ENCODE results near the gene RPS21. TPM values are rescaled to one million over a fixed set of nuclear protein-coding genes. Genes with fewer than 3 reads are reported as not detected.

RPS21 gene
- total and polyA plus RNA-seq, 2 of the 13 experiments (the other 11 are each of a cell fraction or from before 2014, with no cell fraction given) = 2,647 to 11,063 TPM

DNA sequence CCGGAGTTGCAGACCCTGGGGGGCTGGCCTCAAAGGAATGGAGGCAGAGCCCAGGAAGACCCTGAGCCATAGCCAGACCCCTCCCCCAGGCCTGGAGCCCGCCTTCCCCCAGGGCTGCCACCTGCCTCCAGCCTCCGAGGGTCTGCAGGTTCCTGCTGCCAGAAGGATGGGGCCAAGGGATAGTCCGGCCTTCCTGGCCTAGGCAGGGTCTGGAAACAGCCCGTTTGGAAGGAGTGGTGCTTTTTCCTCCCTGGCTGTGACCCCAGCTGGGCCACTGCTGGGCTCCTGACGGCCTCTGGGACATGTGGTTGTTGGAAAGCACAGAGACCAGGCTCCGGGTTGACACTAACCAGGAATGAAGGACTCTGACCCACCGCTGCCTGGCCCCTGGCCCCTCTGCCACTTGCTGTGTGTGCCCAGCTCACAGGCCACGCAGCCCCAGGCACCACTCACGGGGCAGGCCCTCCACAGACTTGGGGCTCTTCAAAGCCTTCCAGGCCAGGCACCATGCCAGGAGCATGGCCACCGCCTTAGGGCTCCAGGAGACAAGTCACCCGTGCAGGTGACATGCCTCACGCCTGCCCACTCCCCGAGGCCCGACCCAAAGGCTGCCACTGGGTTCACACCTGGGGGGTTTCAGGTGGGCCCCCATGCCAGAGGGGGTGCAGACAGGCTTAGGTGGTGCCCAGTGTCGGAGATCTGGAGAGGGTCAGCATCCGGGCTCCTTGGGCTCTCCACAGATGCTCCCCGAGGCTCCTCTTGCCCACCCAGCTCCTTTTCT is 15.9 kb upstream of the RPS21 start (continued):
- TF ChIP-seq ZBTB25 (CRISPR knock-in tag; IDR thresholded peaks at IDR 0.05) (no peak), ZNF816 (CRISPR knock-in tag; IDR thresholded peaks at IDR 0.05; ENCODE audit: borderline replicate concordance) (no peak), ELF3 (CRISPR knock-in tag; IDR thresholded peaks at IDR 0.05) (peak; percentile 53; the same call in 1 of the 2 replicates), ZNF790 (CRISPR knock-in tag; IDR thresholded peaks at IDR 0.05; ENCODE audit: borderline replicate concordance) (no peak), RELA (CRISPR knock-in tag; IDR thresholded peaks at IDR 0.05) (no peak; the same call in 1 of the 2 replicates), NFRKB (IDR thresholded peaks at IDR 0.05) (no peak), ATM (IDR thresholded peaks at IDR 0.05; ENCODE audit: borderline replicate concordance) (no peak), ZNF564 (CRISPR knock-in tag; IDR thresholded peaks at IDR 0.05) (no peak), ZNF451 (CRISPR knock-in tag; IDR thresholded peaks at IDR 0.05) (peak; percentile 45; the same call in 1 of the 2 replicates), ZNF512 (CRISPR knock-in tag; IDR thresholded peaks at IDR 0.05) (0 out of 2 replicates have a peak, but pooled peaks have one; percentile 30), USF2 (IDR thresholded peaks at IDR 0.05; ENCODE audit: low read depth, low read length) (no peak), USF2 (CRISPR knock-in tag; IDR thresholded peaks at IDR 0.05; ENCODE audit: borderline replicate concordance) (no peak), TFAP4 (IDR thresholded peaks at IDR 0.05; ENCODE audit: borderline replicate concordance, low read depth) (peak; percentile 87), SIX4 (CRISPR knock-in tag; IDR thresholded peaks at IDR 0.05) (no peak), MED13 (CRISPR knock-in tag; IDR thresholded peaks at IDR 0.05) (no peak), GABPA (IDR thresholded peaks at IDR 0.05; ENCODE audit: low read depth, low read length) (no peak), GABPA (CRISPR knock-in tag; IDR thresholded peaks at IDR 0.05; ENCODE audit: low read depth) (no peak), MBD4 (IDR thresholded peaks at IDR 0.05; ENCODE audit: borderline replicate concordance, low read length) (no peak), YY1 (IDR thresholded peaks at IDR 0.05; ENCODE audit: insufficient read depth, insufficient replicate concordance, low read depth, low read length) (peak; percentile 69), JUN (CRISPR knock-in tag; IDR thresholded peaks at IDR 0.05) (peak; percentile 75; the same call in 1 of the 2 replicates), ZNF572 (CRISPR knock-in tag; IDR thresholded peaks at IDR 0.05) (peak; percentile 85; the same call in 1 of the 2 replicates), ZNF629 (CRISPR knock-in tag; conservative IDR thresholded peaks at IDR 0.05) (no peak), XRCC5 (optimal IDR thresholded peaks at IDR 0.05; ENCODE audit: low read length) (no peak), ZNF615 (CRISPR knock-in tag; IDR thresholded peaks at IDR 0.05; ENCODE audit: borderline replicate concordance) (no peak), KDM4B (CRISPR knock-in tag; IDR thresholded peaks at IDR 0.05) (no peak; the same call in 1 of the 2 replicates), SETDB1 (CRISPR knock-in tag; IDR thresholded peaks at IDR 0.05; ENCODE audit: borderline replicate concordance) (no peak), ZNF33A (CRISPR knock-in tag; IDR thresholded peaks at IDR 0.05; ENCODE audit: borderline replicate concordance) (peak; percentile 79; the same call in 1 of the 2 replicates)

All from HepG2 (cell line).